ENCODE measurements around the gene LSM3.

LSM3 gene

DNA sequence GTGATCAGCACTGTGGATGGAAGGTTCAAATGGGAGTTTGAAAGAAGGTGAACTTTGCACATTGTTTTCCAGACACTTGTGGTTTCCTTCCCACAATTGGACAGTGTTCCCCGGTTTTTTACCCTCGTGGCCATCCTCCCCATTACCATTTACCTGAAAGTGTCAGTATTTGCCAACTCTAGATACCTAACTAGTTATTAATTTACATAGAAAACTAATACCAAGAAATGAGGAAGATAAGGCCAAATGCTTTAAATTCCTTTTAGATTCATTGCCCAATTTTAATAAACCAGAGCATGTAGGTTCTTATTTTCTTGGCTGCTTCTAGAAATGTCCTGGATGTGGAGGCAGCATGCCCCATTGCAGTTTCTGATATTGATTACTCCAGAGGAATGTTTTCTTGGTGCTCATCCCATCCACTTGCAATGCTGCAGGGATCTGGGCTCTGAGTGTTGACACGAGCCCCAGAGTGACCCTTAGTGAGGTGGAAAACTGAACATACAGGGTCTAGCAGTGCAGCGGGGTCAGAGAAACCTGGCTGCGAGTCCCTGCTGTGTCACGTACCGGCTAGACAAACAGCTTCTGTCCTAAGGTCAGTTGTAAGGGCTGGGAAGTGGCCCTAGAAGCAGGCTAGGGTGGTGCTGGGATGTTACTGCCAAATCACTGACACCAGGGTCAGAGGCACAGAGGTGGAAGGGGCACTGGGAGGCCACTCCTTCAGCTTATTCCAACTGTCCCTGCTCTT lies 23.5 kb downstream of the LSM3 start:
- DNase-seq: no peak

DNA sequence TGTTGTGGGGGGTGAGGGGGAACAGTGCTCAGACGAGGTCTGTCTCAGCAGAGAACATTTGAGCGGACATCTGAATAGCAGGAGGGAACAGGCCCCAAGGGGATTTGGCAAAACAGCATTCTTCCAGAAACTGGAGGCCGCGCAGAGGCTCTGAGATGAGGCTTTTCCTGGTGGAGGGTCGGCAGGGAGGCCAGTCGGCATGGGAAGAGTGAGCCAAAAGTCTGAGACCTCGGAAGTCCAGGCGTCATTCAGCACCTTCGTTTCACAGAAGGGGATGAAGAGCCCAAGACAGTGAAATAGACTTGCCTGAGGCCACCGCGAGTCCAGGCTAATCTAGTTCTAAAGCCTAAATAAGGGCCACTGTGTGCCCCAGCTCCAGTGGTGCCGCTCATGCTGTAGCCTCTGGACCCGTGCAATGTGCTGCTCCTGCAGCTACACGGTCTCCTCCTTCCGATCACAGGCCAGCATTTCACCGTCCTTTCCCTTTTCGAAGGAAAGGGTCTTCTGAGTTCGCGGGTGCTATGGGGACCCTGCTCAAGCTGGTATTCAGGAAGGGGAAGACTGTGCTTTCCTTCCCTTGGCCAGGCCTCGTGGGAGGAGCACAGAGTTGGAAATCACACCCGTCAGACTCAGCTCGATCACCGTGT lies 24.4 kb downstream of the LSM3 start:
- no peak for DNase-seq

DNA sequence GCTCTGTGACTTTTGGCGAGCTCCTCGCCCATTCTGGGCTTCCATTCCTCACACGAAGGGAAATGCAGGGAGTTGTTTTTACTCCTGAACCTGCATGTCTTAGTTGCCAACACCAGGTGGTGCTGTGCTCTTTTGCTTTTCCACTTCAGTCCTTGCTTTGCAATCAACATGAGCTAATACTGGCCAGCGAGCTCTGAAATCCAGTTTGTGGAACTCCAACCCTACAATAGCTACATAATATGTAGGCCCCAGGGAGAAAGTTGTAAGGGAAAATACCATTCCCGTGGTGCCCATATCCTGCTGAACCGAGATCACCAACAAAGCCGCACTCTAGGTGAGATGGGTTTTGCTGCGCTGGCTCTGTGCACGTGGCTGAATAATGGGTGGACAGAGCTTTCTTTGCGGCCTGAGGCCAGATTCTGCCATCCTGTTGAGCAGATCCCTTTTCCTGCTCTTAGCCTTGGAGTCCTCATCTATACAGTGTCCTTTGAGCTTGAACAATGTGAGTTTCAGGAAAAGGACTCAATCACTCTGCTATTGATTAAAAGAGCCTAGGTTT lies 25.0 kb downstream of the LSM3 start:
- DNase-seq: peak; percentile 31

DNA sequence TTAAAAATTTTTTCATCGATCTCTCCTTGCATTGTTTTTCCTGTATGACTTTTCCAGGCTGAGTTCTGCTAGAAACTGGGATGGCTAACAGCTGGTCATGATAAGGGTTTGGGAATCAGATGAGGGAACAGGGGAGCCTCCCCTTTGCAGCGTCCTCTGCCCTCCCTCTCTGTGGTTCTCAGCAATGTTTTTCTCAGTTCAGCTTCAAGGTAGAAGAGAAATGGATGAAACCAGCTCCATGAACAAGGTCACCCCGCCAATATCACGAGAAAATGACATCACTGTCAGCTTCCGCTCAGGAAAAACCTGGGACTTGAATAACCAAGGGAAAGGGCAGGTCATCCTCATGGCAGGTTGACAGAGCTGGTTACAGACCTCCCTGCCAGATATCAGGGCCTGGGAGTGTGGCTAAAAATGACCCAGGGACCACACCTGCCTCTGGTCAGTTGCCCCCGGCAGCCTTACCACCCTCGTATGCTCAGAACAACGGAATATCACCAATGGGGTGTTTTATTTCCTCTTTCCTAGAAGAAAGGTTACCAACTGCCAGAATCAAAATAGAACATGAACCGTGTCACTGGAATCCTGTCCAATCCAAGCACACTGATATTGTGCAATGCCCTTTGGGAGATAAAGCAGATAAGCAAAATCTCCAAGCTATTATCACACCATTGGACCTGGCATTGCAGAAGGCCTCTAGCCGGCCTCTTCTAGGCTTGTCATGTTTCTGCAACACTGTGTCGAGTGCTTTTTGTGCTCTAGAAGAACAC lies 26.1 kb downstream of the LSM3 start:
- no peak for DNase-seq

DNA sequence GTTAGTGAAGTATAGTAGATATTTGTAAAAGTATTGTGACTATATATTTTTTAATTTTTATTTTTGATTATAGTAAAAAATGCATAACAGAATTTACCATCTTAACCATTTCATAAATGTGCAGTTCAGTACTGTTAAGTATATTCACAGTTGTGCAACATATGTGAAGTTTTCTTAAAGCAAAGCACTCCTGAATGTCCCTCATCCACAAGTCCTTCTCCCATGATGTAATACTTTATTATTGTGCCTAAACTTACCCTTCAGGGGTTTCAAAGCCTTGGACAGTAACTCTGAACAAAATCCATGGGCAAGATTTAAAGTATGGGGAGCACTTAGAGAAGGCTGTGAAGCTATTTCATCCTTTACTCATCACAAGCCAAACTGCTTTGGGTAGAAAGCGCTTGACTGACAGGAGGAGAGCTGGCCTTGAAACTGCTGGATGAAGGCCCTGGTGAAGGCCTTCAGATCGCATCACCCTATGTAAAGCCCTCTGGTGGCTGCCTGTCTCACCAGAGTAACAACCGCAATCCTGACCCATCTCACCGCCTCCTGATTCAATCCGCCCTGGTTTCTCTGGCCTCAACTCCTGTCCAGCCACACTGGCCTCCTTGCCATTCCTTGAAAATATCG lies 28.0 kb downstream of the LSM3 start:
- no peak for DNase-seq

DNA sequence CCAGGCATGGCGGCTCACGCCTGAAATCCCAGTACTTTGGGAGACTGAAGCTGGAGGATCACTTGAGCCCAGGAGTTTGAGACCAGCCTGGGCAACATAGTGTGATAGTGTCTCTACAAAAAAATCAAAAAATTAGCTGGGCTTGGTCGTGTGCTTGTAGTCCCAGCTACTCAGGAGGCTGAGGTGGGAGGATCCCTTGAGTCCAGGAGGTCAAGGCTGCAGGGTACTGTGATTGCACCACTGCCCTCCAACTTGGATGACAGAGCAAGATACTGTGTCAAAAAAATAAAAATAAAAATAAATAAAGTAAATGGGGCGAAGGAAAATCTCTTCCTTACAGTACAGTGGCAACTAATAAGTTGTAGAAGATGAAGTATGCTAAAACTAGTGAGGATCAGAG lies 29.6 kb downstream of the LSM3 start:
- no peak for DNase-seq

DNA sequence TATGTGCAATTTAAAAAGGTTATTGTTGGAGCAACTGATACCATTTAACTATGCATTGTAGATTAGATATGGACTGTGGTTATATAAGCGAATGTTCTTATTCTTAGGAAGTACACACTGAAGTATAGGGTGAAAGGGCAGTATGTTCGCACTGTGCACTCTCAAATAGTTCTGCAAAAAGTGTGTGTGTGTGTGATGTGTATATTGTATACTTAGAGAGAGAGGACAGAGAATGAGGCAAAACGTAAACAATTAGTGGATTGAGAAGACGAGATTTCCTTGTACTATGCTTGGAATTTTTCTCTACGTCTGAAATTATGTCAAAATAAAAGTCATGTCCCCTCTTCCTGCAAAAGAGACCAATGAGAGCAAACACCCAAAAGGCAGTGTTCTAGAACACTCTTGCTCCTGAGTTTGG lies 30.4 kb downstream of the LSM3 start:
- no peak for DNase-seq

DNA sequence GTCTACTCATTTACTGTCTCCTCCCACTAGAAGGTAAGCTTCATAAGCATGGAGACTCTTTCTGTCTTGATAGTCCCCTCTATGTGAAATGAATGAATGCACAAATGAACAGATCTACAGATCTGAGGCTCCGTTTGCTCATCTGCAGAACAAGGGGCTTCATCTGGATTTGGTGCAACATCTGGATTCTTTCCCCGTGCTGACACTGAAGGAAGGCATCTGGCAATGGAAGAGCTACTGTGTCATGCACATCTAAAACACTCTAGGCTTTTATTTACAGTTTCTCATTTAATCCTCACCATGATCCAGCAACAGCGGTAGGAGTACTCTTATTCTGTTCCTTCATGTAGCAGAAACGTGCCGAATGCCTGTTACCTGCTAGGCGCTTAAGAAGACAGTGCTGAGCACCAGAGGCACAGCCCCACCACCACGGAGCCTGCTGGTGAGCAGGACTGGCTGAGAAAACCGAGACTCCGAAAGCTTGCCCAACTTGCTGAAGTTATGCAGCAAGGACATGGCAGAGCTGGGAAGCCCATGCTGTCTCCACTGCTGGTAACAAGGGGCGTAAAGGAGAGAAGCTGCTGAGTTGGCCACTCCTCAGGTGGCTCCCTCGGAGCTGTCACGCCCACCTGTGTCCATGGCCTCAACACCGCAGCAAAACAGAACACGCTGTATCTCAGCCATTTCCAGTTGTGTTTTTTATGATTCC lies 31.1 kb downstream of the LSM3 start:
- no peak for DNase-seq

DNA sequence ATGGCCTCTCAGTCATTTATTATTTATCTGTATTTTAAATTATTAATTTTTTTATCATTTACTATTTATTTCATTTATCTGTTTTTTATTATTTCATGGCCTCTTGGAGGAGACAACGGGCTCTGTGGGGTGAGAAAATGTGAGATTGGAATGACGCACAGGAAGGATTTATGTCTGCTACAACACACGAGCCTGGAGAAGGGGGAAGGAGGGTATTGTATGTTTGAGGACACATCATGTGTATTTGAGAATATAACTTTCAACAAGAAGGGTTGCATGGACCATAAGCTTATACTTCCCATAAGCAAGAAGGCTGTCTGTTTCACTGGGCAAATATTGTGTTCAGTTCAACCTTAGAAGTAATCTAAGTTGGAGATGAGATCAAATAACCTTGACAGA lies 31.7 kb downstream of the LSM3 start:
- no peak for DNase-seq

DNA sequence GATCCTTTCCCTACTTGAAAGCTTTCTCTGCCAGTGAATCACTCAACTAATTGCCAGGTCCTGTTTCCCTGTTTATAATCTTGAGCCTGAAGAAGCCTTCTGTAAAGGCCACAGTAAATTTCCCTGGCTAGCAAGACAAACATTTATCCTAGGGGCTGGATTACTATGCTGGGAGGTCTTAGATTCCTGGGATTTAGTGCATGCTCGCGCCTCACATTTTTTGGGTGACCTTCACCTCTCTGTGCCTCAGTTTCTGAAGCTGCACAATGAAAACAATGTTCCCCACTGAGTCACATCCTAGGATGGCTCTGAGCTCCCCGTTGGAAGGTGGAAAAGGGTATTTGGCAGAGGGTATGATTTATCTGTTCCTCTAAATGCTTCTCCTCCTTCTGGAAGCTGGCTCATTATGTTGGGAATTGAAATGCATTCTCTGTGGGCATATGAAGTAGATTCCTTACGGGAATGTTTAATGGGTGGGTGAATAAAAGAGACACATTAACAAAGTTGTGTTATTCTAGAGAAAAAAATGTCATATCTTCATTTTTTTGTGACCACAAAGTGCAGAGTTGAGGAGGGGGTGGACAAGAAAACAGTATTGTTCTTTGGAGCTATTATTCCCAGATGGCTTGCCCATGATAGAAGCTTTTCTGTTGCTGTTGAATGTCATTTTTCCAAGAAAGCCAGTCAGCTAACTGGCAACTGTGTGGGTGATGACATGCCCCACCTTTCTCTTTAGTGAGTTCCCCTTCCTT lies 32.4 kb downstream of the LSM3 start:
- DNase-seq: no peak

DNA sequence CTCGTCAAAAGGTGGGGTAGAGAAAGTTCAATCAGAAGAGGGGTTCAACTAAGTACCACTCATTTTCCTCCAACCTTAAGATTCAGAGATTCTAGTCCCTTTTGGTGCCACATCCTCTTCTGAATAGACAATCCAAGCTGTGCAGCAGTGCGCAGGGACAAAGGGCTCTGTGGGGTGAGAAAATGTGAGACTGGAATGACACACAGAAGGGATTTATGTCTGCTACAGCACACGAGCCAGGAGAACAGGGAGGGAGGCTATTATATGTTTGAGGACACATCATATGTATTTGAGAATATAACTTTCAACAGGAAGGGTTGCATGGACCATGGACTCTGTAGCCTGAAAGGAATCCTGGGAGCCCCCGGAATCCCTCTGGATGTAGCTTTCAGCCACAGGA lies 33.0 kb downstream of the LSM3 start:
- no peak for DNase-seq

DNA sequence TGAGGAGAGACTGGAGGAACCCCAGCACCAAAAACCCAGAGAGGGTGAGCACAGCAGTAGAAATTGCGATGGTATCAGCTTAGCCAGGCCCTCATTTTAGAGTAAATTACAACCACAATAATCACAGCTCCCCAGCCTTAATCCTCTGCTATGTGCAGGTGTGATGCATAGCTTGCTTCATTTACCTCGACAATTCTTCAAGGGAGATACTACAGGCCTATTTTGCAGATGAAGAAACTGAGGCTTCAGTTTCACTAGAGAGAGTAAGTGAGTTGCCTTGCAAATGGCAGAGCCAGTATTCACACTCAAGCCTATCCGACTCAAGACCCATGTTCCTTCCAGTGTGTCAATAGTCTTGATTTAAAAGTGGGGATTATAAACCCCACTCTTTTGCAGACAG lies 33.4 kb downstream of the LSM3 start:
- no peak for DNase-seq

DNA sequence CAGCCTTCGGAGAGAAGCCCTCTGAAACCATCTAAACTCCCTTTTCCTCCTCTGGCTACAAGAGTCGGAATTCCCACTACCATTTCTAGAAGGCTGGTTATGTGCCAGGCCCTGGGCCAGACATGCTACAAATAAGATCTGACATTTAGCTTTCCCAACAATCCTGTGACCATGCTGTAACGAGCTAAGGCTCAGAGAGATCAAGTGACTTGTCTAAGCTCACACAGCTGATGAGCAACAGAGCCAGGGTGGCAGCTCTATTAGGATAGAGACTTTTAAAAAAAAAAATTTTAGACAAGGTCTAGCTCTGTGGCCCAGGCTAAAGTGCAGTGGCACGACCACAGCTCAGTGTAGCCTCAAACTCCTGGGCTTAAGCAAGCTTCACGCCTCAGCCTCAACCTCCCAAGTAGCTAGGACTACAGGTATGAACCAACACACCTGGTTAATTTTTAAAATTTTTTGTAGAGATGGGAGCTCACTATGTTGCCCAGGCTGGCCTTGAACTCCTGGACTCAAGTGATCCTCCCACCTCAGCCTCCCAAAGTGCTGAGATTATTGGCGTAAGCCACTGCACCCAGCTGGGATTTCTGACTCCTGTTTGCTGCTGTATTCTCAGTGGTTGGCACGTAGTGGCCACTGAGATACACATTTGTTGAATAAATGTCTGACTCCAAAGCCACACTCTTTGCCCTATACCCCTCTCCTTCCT lies 34.6 kb downstream of the LSM3 start:
- no peak for DNase-seq

DNA sequence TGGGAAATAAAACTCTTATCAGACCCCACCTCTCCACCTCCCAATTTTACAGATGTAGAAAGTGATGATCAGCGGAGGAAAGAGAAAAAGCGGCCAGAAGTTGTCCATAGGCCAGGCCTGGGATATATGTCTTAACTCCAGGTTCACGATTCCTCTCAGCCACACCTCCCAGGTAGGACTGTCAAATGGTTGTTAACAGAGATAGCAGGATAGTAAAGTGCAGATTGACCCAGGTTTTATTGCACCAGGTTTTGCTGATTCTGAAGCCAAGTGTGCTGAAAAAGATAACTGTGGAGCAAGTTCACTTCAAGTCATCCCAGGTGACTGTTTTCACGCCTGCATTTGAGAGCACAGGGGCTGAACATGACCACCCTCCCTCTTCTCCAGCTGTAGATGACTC lies 36.1 kb downstream of the LSM3 start:
- no peak for DNase-seq

DNA sequence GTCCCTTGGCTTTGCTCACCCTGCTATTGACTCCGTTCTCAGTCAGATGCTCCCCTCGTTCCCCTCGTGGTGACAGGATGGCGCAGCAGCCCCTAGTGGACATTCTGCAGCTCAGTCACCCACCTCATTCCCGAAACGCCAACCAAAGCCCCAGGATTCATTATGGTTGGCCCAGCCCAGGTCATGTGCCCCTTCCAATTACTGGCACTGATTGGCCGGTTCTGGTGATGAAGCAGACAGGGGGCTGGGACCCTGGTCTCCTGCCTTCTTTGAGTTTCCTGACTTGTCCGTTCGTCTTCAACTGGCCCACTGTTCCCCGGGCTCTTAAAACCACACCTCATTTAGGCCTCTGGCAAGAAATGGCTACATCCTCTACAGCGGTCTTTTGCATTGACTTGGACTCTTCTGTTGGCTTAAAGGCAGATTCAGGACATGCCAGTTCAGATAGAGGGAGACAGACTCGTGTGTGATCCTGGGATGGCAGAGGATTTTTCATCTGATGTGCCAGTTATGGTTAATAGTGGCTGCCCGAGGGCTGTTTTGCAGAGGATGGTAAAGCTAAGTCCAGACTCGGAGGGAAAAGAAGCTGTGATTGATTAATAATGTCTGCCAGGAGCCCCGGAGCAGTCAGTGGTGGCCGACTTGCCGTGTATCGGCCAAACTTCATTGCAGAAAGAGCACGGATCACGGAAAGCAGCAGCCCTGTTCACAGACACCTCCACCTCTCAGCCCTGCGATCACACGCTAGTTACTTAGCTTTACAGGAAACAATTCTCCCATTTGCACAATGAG lies 37.8 kb downstream of the LSM3 start:
- peak; percentile 64 for DNase-seq

DNA sequence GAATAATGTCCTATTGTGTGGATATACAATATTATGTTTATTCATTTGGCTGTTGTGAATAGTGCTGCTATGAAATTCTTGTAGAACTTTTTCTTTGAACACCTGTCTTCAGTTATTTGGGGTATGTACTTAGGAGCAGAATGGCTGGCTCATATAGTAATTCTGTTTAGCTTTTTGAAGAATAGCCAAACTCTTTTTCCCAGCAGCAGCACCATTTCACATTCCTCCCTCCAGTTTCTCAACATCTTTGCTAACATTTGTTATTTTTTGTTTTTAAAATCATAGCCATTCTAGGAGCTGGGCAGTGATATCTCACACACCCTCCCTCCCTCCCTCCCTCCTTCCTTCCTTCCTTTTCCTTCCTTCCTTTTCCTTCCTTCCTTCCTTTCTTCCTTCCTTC lies 39.7 kb downstream of the LSM3 start:
- no peak for DNase-seq

DNA sequence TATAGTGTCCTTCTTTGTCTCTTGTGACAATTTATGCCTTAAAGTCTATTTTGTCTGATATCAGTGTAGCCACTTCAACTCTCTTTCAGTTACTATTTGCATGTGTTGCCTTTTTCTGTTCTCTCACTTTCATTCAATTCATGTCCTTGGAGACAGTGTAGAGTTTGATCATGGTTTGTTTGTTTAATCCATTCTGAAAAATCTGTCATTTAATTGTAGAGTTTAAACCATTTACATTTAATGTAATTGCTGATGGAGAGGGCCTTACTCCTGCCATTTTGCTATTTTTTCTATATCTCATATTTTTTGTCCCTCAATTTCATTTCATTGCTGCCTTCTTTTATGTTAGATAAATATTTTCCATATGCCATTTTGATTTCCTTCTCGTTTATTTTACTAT lies 42.3 kb downstream of the LSM3 start:
- no peak for DNase-seq

DNA sequence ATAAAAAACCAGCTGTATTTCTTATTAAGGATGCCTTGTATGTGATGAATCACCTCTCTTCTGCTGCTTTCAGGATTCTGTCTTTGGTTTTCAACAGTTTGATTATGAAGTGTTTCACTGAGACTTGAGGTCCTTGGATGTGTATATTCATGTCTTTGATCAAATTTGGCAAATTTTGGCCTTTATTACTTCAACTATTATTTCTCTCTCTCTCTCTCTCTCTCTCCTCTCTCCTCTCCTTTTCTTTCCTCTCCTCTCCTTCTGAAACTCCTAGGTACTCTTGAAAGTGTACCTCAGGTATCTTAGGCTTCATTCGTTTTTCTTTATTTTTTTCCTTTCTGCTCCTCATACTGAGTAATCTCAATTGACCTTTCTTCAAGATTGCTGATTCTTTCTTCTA lies 43.3 kb downstream of the LSM3 start:
- DNase-seq: no peak

DNA sequence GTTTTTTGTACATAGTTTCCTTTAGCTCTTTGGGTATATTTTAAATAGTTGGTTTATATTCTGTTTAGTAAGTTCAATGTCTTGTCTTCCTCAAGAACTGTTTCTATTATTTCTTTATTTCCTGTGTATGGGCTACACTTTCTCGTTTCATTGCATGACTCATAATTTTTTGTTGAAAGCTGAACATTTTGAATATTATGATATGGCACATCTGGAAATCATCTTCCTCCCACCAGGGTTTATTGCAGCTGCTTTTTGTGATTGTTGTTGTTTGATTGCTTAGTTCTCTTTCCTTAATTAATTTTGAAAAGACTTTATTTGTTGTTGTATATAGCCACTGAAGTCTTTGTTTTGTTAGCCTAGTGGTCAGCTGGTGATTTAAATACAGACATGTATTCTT lies 43.8 kb downstream of the LSM3 start:
- no peak for DNase-seq

DNA sequence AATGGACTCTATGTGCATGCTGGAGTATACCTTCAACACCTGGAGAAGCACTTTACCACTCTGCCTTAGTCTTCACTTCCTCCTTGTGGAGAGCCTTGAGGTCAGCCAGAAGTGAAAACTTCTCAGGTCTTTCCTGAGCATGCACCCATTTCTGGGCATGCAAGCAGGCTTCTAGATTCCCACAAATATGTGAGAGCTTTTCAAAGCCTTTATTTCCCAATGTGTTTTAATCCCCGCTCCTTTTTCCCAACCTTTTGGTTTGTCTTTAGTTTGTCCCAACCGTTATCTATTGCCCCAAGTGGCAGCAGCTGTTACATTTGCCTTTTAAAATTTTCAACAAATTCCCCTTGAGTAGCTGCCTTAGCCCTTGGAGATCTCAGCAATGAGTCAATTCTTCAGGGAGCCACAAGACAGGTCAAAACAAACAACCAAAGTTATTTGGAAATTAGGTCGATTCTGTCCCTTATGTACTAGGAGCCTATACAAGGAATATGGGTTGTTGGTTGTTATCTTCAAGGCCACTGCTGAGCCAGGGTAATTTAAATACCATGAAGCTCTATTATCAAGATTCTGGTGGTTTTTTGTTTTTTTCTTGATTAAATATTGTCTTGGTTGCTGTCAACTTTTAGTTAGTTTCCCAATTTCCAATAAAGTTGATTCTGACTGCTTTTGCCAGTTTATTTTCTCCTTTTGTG lies 44.4 kb downstream of the LSM3 start:
- DNase-seq: no peak
